MCF 10A (cell line): Measurements from ENCODE around the gene FRMD6. TPM values are rescaled to one million over a fixed set of nuclear protein-coding genes. Genes with fewer than 3 reads are reported as not detected.

Experiments used
- BruUV-seq: library from RNA; stranded (reverse); fragments of 400-500 nt; replicated peaks from 2 replicates; lab custom pipeline; 2021; lab: Mats Ljungman, UMichigan
- CTCF ChIA-PET: fragments of 300-600 bp; sonication (Branson Sonifier 250); formaldehyde crosslinking; extraction: SDS; loops from one replicate; lab custom pipeline; 2021; ENCODE audit warnings: antibody characterized with exemption, inconsistent platforms; lab: Yijun Ruan, JAX
- POLR2A ChIA-PET: fragments of 300-600, 350-650 bp; sonication (Branson Sonifier 250); formaldehyde crosslinking; extraction: SDS; loops from one replicate; lab custom pipeline; 2020; ENCODE audit warnings: antibody characterized with exemption, inconsistent platforms; lab: Yijun Ruan, JAX
- DNase-seq: peaks from one replicate; pipeline ENCODE4 v3.0.0-alpha.2; 2018; ENCODE audit not compliant: unreplicated experiment
- H3K27ac Mint-ChIP-seq: one replicate; pipeline ENCODE4 v1.8.0; 2022; ENCODE audit warnings: mild to moderate bottlenecking, low read depth, mixed read lengths; ENCODE audit not compliant: unreplicated experiment
- H3K27me3 Mint-ChIP-seq: one replicate; pipeline ENCODE4 v1.8.0; 2022; ENCODE audit warnings: mixed read lengths; ENCODE audit not compliant: insufficient read depth, unreplicated experiment
- H3K36me3 Mint-ChIP-seq: one replicate; pipeline ENCODE4 v1.8.0; 2022; ENCODE audit warnings: mild to moderate bottlenecking, moderate library complexity, mixed read lengths; ENCODE audit not compliant: insufficient read depth, unreplicated experiment
- H3K4me1 Mint-ChIP-seq: one replicate; pipeline ENCODE4 v1.8.0; 2022; ENCODE audit warnings: mixed read lengths; ENCODE audit not compliant: insufficient read depth, unreplicated experiment
- H3K4me3 Mint-ChIP-seq: one replicate; pipeline ENCODE4 v1.8.0; 2022; ENCODE audit warnings: mild to moderate bottlenecking, moderate library complexity, mixed read lengths; ENCODE audit not compliant: unreplicated experiment
- H3K9me3 Mint-ChIP-seq: one replicate; pipeline ENCODE4 v1.8.0; 2022; ENCODE audit warnings: mixed read lengths; ENCODE audit not compliant: unreplicated experiment
- intact Hi-C: fragments of 100-400 bp; cut with micrococcal nuclease; formaldehyde crosslinking; loops from 2 replicates; pipeline ENCODE4 v1.14.1; 2022
- total RNA-seq: library from RNA; stranded (reverse); gene quantifications from 2 replicates; pipeline ENCODE4 v1.2.3, GENCODE V29; 2022
- TF ChIP-seq, protein P1 (sequence below): fragments of 200-600 bp; IDR thresholded peaks from one replicate; pipeline ENCODE4 v1.8.0; 2022; ENCODE audit warnings: antibody characterized with exemption, mild to moderate bottlenecking; ENCODE audit not compliant: unreplicated experiment

The FRMD6 gene
- total RNA-seq, 1 experiment from 2014 or later: 135 TPM

DNA sequence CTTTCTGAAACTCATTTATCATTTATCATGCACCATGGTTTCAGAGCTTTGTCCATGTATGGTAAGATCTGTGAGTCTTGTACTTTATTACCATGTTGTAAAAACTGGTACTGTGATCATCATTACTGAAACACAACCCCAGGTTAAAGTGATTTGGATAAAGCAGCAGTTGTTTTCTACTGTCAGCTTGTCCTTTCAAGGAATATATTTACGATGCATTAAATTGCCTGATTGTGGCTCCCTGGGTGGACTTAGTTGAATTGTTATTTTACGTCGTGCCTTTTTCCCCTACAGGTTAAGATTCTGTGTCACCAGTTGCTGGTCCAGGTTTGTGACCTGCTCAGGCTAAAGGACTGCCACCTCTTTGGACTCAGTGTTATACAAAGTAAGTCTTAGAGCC lies 46.1 kb downstream of the FRMD6 start:
- TF ChIP-seq, protein P1, sequence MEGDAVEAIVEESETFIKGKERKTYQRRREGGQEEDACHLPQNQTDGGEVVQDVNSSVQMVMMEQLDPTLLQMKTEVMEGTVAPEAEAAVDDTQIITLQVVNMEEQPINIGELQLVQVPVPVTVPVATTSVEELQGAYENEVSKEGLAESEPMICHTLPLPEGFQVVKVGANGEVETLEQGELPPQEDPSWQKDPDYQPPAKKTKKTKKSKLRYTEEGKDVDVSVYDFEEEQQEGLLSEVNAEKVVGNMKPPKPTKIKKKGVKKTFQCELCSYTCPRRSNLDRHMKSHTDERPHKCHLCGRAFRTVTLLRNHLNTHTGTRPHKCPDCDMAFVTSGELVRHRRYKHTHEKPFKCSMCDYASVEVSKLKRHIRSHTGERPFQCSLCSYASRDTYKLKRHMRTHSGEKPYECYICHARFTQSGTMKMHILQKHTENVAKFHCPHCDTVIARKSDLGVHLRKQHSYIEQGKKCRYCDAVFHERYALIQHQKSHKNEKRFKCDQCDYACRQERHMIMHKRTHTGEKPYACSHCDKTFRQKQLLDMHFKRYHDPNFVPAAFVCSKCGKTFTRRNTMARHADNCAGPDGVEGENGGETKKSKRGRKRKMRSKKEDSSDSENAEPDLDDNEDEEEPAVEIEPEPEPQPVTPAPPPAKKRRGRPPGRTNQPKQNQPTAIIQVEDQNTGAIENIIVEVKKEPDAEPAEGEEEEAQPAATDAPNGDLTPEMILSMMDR: no peak
- no peak for DNase-seq
- H3K27ac Mint-ChIP-seq: no peak overlapping the region
- H3K4me3 Mint-ChIP-seq: no peak overlapping the region
- CTCF ChIA-PET: no interaction called here
- POLR2A ChIA-PET: interaction anchor here (1.1 to 1.3 kb wide), 2 partner anchors 16 kb away, joined by 3 to 5 read pairs; no protein-coding TSS in a partner anchor
- H3K4me1 Mint-ChIP-seq: no peaks in the 10 kb centered on the region
- H3K36me3 Mint-ChIP-seq: peaks cover 26% of the 10 kb centered on the region
- no peaks in the 10 kb centered on the region for H3K9me3 Mint-ChIP-seq
- no TSS peak for BruUV-seq
- H3K27me3 Mint-ChIP-seq: no peaks in the 10 kb centered on the region
- intact Hi-C loops: no loop called here

DNA sequence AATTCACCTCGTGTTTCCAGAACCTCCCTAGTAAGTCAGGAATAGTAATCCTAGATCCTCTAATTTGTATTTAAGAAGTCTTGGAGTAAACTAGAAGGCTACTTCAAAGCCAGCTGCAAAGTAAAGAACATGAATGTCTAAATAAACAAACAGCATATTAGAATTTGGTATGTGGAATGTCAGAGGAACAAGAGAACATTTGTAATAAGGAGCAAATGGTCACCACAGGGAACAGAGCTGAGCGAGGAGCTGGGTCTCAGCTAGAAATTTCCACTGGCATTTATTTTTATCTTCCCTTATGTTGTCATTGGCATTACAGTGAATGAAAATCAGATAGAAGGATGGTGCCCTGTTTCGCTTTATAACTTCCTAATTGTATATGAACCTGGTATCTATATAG lies 50.2 kb downstream of the FRMD6 start:
- TF ChIP-seq, protein P1: no peak
- CTCF ChIA-PET: interaction anchor here (0.6 kb wide), 3 partner anchors 125 to 571 kb away, joined by 3 to 4 read pairs (median 3); no protein-coding TSS in a partner anchor
- H3K27ac Mint-ChIP-seq: no peak overlapping the region
- no peaks in the 10 kb centered on the region for H3K9me3 Mint-ChIP-seq
- no peak for DNase-seq
- no peak overlapping the region for H3K4me3 Mint-ChIP-seq
- intact Hi-C loops: no loop called here
- POLR2A ChIA-PET: no interaction called here
- no peaks in the 10 kb centered on the region for H3K4me1 Mint-ChIP-seq
- no peaks in the 10 kb centered on the region for H3K27me3 Mint-ChIP-seq
- no TSS peak for BruUV-seq
- peaks cover 18% of the 10 kb centered on the region for H3K36me3 Mint-ChIP-seq

DNA sequence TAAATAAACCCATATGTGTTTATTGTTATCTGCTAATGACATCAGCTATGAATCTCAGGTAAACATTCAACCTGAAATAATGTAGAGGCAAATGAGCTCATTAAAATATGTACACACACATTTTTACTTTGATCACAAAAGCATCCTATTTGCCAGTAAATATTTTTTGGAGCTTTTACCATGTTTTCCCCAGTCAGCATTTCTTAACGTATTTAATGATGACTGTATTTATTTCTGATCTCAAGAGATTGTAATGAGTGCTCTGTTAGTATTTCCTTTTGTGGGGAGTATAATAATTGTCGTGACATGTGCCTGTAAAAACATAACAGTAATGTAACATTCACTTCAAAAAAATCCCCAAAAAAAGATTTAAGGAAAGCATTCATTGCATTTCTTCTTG lies 52.1 kb downstream of the FRMD6 start:
- Mint-ChIP-seq H3K4me1 (no peaks in the 10 kb centered on the region), H3K9me3 (no peaks in the 10 kb centered on the region), H3K36me3 (peaks cover 16% of the 10 kb centered on the region), H3K27me3 (no peaks in the 10 kb centered on the region), H3K4me3 (no peak overlapping the region), H3K27ac (peak overlapping the region; percentile 54)
- CTCF ChIA-PET: interaction anchor here (0.6 to 0.9 kb wide), 2 partner anchors 222 to 405 kb away, joined by 3 read pairs; no protein-coding TSS in a partner anchor
- intact Hi-C loops: no loop called here
- POLR2A ChIA-PET: interaction anchor here (0.5 to 1.4 kb wide), 5 partner anchors 14 to 443 kb away, joined by 3 to 4 read pairs (median 3); no protein-coding TSS in a partner anchor
- TF ChIP-seq, protein P1: no peak
- BruUV-seq: no TSS peak
- no peak for DNase-seq

DNA sequence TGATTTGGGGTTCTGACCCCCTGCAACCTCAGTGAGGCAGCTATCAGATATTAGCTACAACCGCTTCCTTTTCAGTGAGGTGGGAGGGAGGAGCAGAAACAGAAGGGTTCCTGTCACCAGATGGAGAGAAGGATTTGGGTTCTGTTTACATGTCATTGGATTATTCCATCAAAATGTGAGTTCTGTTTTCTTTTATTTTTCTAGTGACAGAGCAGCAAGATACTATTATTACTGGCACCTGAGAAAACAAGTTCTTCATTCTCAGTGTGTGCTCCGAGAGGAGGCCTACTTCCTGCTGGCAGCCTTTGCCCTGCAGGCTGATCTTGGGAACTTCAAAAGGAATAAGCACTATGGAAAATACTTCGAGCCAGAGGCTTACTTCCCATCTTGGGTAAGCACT lies 52.8 kb downstream of the FRMD6 start:
- intact Hi-C loops: no loop called here
- no peak for DNase-seq
- no peak overlapping the region for H3K4me3 Mint-ChIP-seq

More for the DNA sequence above, 52.8 kb downstream of the FRMD6 start:
- Mint-ChIP-seq H3K27ac (peak overlapping the region; percentile 54), H3K9me3 (no peaks in the 10 kb centered on the region), H3K36me3 (peaks cover 9% of the 10 kb centered on the region), H3K4me1 (no peaks in the 10 kb centered on the region), H3K27me3 (no peaks in the 10 kb centered on the region)
- CTCF ChIA-PET: interaction anchor here (0.8 to 0.9 kb wide), 2 partner anchors 72 to 406 kb away, joined by 3 read pairs; no protein-coding TSS in a partner anchor
- POLR2A ChIA-PET: no interaction called here
- TF ChIP-seq, protein P1: no peak
- no TSS peak for BruUV-seq
